Stimulated activated naive CD8-positive, alpha-beta T cell treated with anti-CD3 and anti-CD28 coated beads, Interleukin-15, amount 100 ng/mL, for 72 hours (primary cell): ENCODE measurements around the gene EXOC6.
"Not testable (repeated sequence)": the region's sequence is repeated elsewhere in the genome, so short reads cannot be mapped to it uniquely, and the experiment has no call there.

Experiments
- ATAC-seq: fragments of 150-1000 bp; cut with Tn5 transposase; 2 replicates; pipeline ENCODE4 v1.10.0; 2021; ENCODE audit warnings: mild to moderate bottlenecking, moderate library complexity
- DNase-seq, 2 donors: peaks; one replicate each; pipeline ENCODE4 v3.0.0; 2021 to 2022
- H3K27ac Mint-ChIP-seq, 2 donors: one replicate each; pipeline ENCODE4 v1.8.0; 2022; ENCODE audit warnings: mild to moderate bottlenecking in 2 of 2, mixed read lengths in 2 of 2, moderate library complexity in 2 of 2
- H3K27me3 Mint-ChIP-seq: one replicate; pipeline ENCODE4 v1.8.0; 2022; ENCODE audit warnings: mixed read lengths
- H3K4me1 Mint-ChIP-seq: one replicate; pipeline ENCODE4 v1.8.0; 2022; ENCODE audit warnings: mild to moderate bottlenecking, mixed read lengths
- H3K4me3 Mint-ChIP-seq, 2 donors: one replicate each; pipeline ENCODE4 v1.8.0; 2022; ENCODE audit warnings: mild to moderate bottlenecking in 2 of 2, mixed read lengths in 2 of 2, moderate library complexity in 1 of 2
- H3K9me3 Mint-ChIP-seq, 2 donors: one replicate each; pipeline ENCODE4 v1.8.0; 2022; ENCODE audit warnings: mixed read lengths in 2 of 2

Gene EXOC6

DNA sequence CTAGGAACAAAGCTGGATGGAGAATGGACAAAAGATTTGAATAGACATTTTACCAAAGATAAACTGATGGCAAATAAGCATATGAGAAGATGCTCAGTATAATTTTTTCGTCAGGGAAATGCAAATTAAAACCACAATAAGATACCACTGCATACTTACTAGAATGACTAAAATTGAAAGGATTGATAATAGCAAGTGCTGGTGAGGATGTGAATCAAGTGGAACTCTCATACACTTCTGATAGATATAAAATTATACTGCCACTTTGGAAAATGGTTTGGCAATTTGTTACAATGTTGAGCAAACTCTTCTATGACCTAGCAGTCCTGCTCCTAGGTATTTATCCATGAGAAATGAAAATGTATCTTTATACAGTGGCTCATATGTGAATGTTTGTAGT lies 83.3 kb downstream of the EXOC6 start:
- ATAC-seq: no peak
- Mint-ChIP-seq H3K27ac (no peak overlapping the region), H3K4me1 (no peaks in the 10 kb centered on the region)

DNA sequence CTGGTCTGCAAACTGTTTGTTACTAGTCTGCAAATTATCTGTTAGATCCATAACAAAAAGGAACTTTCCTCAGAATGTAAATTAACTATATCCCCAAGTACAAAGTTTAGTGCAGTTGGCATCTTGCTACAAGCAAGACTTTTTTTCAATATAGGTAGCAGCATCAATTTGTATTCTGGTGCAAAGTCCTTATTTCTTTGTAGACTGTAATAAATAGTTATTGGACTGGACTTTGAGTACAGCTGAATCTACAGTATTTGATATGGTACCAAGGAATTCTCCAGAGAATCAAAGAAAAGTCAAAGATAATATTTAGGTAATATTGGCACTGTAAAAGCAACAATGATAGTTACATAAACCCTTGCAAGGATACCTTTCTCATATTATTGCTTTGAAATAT lies 89.6 kb downstream of the EXOC6 start:
- DNase-seq (no peak), ATAC-seq (no peak)
- no peak overlapping the region for H3K4me3 Mint-ChIP-seq
- no peaks in the 10 kb centered on the region for H3K4me1 Mint-ChIP-seq
- no peak overlapping the region for H3K27ac Mint-ChIP-seq
- H3K9me3 Mint-ChIP-seq: no peaks in the 10 kb centered on the region
- no peaks in the 10 kb centered on the region for H3K27me3 Mint-ChIP-seq

More for the DNA sequence above, 83.3 kb downstream of the EXOC6 start:
- H3K27me3 Mint-ChIP-seq: no peaks in the 10 kb centered on the region
- H3K9me3 Mint-ChIP-seq: no peaks in the 10 kb centered on the region
- no peak for DNase-seq
- no peak overlapping the region for H3K4me3 Mint-ChIP-seq

DNA sequence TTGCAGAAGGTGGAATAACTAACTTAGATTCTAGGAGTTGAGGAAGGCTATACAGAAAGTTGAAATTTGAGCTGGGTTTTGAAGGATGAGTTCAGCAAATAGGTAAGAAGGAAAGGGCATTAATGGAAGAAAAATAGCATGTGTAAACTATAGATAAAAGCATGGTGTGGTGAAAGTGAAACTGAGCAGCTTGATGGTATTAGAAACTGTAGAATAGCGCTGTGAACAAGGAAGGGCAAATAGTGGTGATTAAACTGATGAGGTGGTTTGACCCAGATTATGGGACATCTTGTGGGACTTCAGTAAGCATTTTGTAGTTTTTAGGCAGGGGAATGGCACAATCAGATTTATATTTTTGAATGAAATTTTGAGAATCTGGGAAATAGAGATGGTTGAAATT lies 90.5 kb downstream of the EXOC6 start:
- ATAC-seq (no peak), DNase-seq (no peak)
- Mint-ChIP-seq H3K27ac (no peak overlapping the region), H3K4me3 (no peak overlapping the region), H3K9me3 (no peaks in the 10 kb centered on the region), H3K27me3 (no peaks in the 10 kb centered on the region), H3K4me1 (no peaks in the 10 kb centered on the region)

DNA sequence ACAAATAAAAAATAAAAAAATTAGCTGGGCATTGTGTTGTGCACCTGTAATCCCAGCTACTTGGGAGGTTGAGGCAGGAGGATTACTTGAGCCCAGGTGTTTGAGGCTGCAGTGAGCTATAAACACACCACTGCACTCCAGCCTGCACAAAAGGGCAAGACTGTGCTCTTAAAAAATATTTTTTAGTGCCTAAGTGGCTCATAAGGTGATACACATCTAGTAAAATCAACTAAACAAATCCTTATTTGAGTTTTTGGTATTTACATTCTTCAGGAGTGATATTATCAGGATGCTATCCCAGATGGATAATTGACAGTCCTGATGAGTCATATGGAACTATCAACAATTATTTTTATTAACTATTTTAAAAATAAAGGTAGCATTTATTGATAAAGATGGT lies 93.9 kb downstream of the EXOC6 start:
- ATAC-seq (no peak), DNase-seq (no peak)
- Mint-ChIP-seq H3K27me3 (no peaks in the 10 kb centered on the region), H3K4me3 (no peak overlapping the region), H3K4me1 (no peaks in the 10 kb centered on the region), H3K9me3 (no peaks in the 10 kb centered on the region), H3K27ac (no peak overlapping the region)

DNA sequence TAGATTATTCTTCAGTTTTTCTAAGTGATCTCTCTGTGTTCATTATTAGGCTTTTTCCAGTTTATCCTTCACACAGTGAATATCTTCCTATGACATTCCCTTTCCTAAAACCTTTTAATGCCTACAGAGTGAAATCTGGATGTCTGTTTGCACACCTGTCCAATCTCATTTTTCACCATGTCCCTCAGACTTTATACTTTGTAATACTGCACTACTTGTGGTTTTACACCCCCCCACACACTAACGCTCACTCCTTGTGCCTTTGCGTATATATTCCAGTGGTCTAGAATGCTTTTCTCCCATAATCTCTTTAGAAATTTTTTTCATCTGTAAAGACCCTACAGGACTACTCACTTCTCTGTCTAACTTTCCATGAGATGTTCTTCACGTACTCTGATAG lies 98.2 kb downstream of the EXOC6 start:
- Mint-ChIP-seq H3K27me3 (no peaks in the 10 kb centered on the region), H3K9me3 (peaks cover 4 to 8% of the 10 kb centered on the region in 2 donors), H3K4me1 (no peaks in the 10 kb centered on the region), H3K4me3 (no peak overlapping the region), H3K27ac (no peak overlapping the region)
- no peak for ATAC-seq
- no peak for DNase-seq

DNA sequence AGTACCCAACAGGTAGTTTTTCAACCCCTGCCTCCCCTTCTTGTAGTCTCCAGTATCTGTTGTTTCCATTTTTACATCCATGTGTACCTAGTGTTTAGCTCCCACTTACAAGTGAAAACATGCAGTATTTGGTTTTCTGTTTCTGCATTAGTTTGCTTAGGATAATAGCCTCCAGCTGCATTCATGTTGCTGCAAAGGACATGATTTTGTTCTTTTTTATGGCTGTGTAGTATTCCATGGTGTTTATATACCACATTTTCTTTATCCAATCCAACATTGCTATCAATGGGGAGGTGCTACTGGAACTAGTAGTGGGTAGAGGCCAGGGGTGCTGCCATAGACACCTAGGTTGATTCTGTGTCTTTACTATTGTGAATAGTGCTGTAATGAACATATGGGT lies 104.3 kb downstream of the EXOC6 start:
- not testable (repeated sequence) for H3K27ac Mint-ChIP-seq, H3K4me1 Mint-ChIP-seq, H3K27me3 Mint-ChIP-seq, H3K9me3 Mint-ChIP-seq, ATAC-seq, H3K4me3 Mint-ChIP-seq, DNase-seq

DNA sequence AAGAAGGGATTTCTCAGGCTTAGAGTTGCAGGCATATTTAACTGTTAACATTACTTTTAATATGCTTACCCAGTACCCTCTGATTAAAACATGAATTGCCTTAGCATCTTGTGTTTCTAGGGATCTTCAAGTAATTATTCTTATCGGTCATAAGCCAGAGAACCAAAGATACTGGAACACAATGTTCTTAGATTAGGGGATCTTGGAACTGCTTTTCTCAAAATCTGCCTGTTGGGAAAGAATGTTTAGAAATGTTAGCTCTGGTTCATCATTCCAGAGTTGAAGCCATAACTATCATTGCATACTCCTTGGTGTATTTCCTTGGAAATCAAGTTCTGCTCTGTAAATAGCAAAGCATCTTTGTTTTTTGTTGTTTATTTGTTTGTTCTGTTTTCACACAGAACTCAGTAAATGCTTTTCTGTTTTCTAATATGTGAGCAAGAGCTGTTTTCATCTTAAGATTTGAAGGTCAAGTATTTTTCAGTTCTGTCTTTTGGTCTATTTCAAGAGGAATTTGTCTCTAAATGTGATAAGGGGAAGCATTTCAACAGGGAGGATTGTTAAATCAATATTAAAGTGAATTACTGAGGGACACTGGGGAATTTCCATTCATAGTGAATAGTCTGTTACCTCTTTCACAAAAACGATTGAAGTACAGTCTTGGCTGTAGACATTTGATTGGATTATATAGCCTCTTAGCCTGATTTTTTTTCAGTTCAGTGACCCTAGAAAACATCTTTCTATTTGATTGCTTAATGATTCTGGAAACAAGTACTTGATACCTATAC lies 109.1 kb downstream of the EXOC6 start:
- H3K27me3 Mint-ChIP-seq: no peaks in the 10 kb centered on the region
- no peak overlapping the region for H3K4me3 Mint-ChIP-seq
- H3K27ac Mint-ChIP-seq: no peak overlapping the region
- ATAC-seq: no peak
- no peaks in the 10 kb centered on the region for H3K4me1 Mint-ChIP-seq
- no peak for DNase-seq
- H3K9me3 Mint-ChIP-seq: no peaks in the 10 kb centered on the region

DNA sequence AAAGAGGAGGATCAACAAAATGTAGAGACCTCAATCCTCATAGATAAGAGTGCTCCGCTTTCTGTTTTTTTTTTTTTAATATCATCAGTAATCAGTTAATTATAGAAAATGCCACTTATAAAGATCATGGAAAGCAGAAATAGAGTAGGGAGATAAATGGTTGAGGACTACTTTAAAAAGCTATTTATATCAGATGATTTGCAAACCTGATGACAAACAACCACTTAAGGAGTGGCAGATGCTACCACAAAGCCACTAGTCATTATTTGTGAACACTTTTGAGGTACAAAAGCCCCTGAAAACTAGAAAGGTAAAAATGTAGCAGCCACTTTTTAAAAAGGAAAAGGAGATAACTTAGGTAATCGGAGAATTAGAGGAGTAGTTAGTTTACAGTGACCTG lies 113.3 kb downstream of the EXOC6 start:
- ATAC-seq: no peak
- Mint-ChIP-seq H3K27me3 (no peaks in the 10 kb centered on the region), H3K4me3 (no peak overlapping the region), H3K27ac (no peak overlapping the region), H3K4me1 (no peaks in the 10 kb centered on the region), H3K9me3 (no peaks in the 10 kb centered on the region)
- no peak for DNase-seq

DNA sequence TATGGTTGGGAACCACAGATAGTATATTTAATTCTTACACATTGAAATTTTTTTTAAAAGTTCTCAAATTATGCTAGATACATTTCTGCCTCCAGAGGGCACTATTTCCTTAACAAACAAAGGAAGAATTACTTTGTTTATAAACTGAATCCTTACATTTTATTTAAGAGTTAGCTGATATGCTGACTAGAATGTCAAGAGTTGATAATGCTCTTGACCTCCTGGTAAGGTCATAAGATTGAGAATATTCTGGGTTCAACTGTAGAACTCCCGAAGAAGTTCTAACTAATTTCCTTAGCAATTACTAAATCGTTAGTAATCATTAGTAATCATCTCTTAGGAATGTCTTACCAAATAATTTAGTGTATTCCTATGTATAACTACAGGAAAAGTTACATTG lies 117.0 kb downstream of the EXOC6 start:
- ATAC-seq (no peak), DNase-seq (no peak)
- Mint-ChIP-seq H3K9me3 (no peaks in the 10 kb centered on the region), H3K4me3 (no peak overlapping the region), H3K27me3 (no peaks in the 10 kb centered on the region), H3K4me1 (no peaks in the 10 kb centered on the region), H3K27ac (no peak overlapping the region)

DNA sequence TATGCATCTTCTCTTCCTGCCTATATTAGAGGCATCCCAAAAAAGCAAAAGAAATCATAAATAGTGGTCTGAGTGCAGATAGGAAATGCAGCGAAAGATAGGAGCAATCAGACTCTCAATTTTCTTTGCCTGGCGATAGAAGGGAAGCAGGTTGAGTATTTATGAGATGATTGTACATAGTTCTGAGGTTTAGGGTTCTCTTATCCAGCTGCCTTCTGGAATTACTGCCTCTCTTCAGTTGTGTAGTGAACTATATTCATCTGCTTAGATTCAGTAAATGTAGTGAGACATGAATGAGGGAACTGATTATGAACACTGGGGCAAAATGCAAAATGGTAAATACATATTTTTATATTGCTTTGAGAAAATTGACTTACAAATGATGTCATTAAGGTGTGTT lies 119.3 kb downstream of the EXOC6 start:
- no peak for DNase-seq
- Mint-ChIP-seq H3K4me1 (peaks cover 8% of the 10 kb centered on the region), H3K9me3 (no peaks in the 10 kb centered on the region), H3K27ac (no peak overlapping the region), H3K4me3 (no peak overlapping the region), H3K27me3 (no peaks in the 10 kb centered on the region)
- no peak for ATAC-seq

DNA sequence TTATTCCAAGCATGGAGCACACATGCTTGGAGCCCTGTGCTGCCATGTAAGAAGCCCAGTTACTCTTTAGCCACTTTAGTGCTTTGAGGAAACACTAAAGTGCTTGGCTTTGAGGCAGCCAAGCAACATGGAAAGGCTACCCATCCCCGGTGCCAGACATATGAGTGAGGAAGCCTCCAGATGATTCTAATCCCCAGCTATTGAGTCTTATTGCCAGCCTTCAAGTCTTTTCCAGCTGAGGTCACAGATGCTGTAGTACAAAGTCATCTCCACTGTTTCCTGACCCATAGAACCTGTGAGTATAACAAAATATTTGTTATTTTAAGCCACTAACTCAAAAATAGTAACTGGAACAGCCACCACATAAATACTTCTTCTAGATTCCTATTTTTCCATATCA lies 120.8 kb downstream of the EXOC6 start:
- peaks cover 8% of the 10 kb centered on the region for H3K4me1 Mint-ChIP-seq
- H3K27ac Mint-ChIP-seq: no peak overlapping the region
- no peak for DNase-seq
- no peaks in the 10 kb centered on the region for H3K27me3 Mint-ChIP-seq
- ATAC-seq: no peak
- no peak overlapping the region for H3K4me3 Mint-ChIP-seq
- no peaks in the 10 kb centered on the region for H3K9me3 Mint-ChIP-seq

DNA sequence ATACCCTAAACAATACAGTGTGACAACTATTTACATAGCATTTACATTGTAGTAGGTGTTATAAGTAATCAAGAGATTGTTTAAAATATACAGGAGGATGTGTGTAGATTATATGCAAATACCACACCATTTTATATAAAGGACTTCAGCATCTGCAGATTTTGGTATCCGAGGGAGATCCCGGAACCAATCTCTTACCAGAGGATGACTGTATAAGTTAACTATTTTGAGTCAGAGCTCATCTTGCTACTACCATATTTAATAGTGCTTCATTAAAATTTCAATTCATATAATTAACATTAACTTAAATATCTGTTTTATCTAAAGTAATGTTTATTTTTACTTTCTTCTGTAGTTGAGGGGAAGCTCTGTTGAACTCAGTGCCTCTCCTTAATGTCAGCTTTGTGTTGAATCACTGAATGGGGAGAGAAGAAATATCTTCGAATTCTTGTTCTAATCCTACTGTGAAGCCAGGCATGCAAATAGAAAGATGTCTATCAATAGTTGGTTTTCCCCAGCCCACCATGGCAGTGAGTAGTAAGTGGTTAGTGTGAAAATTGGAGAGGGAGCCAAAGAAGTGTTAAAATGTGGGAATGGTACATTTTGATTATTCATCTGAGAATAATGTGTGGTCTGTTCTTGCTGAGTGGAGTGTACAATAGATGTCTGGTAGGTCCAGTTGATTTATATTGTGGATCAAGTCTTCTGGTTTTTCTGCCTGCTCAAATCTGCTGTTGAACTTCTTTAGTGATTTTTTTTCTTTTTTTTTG lies 122.2 kb downstream of the EXOC6 start:
- no peaks in the 10 kb centered on the region for H3K27me3 Mint-ChIP-seq
- H3K27ac Mint-ChIP-seq: no peak overlapping the region
- no peak overlapping the region for H3K4me3 Mint-ChIP-seq
- no peak for DNase-seq
- peaks cover 8% of the 10 kb centered on the region for H3K4me1 Mint-ChIP-seq
- ATAC-seq: no peak
- no peaks in the 10 kb centered on the region for H3K9me3 Mint-ChIP-seq

DNA sequence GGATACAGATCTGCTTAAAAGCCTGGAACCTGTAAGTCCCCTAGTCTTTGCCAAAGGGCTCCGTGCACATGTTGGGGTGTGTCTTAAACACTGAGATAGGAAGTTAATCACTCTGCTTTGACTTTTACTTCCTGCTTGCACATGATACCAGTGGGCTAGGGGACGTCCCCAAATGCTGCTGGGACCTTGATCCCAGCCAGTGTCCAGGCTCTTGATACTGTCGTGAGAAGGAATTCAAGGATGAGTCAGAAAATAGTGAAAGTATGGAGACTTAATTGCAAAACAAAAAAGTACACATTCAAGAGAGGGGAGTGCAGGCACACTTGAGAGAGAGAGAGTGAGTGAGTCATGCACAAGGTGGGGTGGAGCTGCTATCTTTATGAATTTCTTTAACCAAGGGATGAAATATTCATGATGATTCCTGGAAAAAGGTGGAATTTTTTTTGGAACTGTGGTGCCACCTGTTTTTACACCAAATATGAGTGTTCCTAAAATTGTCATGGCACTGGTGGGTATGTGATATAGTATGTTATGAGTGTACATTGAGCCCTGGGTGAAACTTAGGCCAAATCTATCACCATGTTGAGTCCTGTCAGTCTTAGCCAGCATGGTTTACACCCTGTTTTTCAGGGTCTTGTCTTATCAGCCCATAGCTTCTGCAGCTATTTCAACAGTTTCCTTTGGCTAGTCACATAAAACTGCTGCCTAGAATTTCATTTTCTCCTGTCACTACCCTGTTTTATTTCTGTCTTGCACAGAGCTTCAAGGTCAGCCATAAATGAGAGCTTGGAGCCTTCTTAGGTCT lies 123.9 kb downstream of the EXOC6 start:
- H3K4me1 Mint-ChIP-seq: peaks cover 8% of the 10 kb centered on the region
- H3K27ac Mint-ChIP-seq: peak overlapping the region; percentile 50 to 55
- no peaks in the 10 kb centered on the region for H3K9me3 Mint-ChIP-seq
- no peak overlapping the region for H3K4me3 Mint-ChIP-seq
- DNase-seq (no peak), ATAC-seq (no peak)
- no peaks in the 10 kb centered on the region for H3K27me3 Mint-ChIP-seq

DNA sequence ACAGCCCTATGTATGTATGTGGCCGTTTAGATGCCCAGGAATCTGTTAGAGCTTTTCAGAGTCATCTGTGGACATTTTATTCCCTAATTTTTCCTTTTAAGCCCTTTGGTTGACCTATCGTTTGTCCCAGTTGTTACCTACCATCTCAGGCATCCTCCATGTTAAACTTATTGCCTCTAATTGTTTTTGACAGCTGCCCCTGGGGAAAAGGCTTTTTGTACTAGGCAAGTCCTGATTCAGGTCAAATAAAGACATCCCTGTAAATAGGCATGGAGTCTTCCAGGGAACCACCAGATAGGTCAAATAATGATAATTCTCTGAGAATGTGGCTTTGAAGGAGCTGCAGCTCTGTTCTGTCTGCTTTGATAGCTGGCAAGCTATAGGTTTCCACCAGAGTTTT lies 124.6 kb downstream of the EXOC6 start:
- H3K27me3 Mint-ChIP-seq: no peaks in the 10 kb centered on the region
- ATAC-seq (no peak), DNase-seq (no peak)
- no peak overlapping the region for H3K27ac Mint-ChIP-seq
- H3K9me3 Mint-ChIP-seq: no peaks in the 10 kb centered on the region
- H3K4me1 Mint-ChIP-seq: peaks cover 8% of the 10 kb centered on the region
- H3K4me3 Mint-ChIP-seq: no peak overlapping the region

DNA sequence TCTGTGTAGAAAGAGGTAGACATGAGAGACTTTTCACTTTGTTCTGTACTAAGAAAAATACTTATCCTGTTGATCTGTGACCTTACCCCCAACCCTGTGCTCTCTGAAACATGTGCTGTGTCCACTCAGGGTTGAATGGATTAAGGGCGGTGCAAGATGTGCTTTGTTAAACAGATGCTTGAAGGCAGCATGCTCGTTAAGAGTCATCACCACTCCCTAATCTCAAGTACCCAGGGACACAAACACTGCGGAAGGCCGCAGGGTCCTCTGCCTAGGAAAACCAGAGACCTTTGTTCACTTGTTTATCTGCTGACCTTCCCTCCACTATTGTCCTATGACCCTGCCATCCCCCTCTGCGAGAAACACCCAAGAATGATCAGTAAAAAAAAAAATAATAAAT lies 128.0 kb downstream of the EXOC6 start:
- DNase-seq, H3K4me1 Mint-ChIP-seq, H3K9me3 Mint-ChIP-seq: not testable (repeated sequence)

DNA sequence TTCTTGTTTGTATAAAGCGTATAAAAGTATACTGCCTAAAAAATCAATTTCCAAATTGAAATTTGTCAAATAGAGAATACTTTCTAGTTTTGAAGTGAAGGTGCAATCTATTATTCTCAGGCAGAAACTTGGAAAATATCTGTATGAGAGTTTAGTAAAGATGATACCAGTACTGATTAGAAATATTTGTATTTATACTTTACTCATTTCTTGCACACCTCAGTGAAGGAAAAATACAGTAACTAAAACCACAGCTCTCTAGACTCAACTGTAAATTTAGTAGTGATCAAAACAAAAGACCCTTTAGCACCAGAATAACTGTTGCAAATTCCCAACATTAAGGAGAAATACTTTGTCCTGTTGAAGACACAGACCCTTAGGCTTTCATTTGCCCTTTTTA lies 140.9 kb downstream of the EXOC6 start:
- Mint-ChIP-seq H3K27me3 (no peaks in the 10 kb centered on the region), H3K4me3 (no peak overlapping the region), H3K4me1 (peaks cover 30% of the 10 kb centered on the region), H3K27ac (no peak overlapping the region), H3K9me3 (no peaks in the 10 kb centered on the region)
- DNase-seq (no peak), ATAC-seq (no peak)

More for the DNA sequence above, 128.0 kb downstream of the EXOC6 start:
- not testable (repeated sequence) for H3K27ac Mint-ChIP-seq, ATAC-seq, H3K4me3 Mint-ChIP-seq, H3K27me3 Mint-ChIP-seq
